ENCODE results near the gene PPIL1.
A peak's percentile ranks its signal among the peaks of the same experiment; 100 is the strongest.

DNA sequence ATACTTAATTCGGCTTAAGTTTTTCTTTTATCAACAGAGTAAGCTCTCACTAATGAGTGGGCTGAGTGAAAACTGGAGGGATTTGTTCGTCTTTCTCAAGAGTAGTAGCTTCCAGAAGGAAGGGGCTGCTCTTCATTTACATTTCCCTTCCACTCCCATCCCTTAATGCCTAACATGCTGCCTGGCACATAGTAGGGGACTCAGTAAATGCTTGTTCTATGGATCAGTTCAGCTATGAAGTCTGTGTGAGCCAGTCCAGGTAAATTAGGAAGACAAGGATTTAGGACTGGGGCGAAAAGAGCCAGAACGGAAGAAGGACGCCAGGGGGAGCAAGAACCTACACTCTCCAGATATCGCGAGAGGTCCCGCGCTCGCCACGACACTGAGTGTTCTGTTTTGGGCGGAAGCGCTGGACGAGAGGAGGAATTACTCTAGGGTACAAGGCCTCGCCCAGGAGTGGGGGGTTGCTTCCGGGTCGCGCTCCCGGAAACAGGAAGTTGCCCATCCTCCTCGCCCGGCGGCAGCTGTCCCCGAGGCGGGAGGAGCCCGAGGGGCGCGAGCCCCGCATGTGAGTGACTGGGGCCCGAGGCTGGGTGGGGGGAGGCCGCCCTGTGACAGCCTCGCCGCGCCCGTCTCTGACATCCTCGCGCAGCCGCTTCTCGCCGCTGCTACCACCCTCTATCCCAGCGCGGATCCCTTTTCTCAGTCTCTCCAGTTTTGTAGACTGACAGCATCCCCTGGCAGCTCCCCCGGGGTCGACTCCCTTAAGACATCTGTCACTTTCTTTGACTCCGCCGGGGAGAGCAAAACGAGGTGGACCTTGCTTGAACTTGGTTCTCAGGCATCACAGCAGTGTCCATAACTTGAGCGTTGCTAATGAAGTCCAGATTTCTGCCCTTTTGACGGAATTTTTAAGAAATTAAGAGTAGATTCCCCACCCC lies 11.1 kb upstream of the PPIL1 start, which contains the start of gene C6orf89:
- TF ChIP-seq, protein P1, sequence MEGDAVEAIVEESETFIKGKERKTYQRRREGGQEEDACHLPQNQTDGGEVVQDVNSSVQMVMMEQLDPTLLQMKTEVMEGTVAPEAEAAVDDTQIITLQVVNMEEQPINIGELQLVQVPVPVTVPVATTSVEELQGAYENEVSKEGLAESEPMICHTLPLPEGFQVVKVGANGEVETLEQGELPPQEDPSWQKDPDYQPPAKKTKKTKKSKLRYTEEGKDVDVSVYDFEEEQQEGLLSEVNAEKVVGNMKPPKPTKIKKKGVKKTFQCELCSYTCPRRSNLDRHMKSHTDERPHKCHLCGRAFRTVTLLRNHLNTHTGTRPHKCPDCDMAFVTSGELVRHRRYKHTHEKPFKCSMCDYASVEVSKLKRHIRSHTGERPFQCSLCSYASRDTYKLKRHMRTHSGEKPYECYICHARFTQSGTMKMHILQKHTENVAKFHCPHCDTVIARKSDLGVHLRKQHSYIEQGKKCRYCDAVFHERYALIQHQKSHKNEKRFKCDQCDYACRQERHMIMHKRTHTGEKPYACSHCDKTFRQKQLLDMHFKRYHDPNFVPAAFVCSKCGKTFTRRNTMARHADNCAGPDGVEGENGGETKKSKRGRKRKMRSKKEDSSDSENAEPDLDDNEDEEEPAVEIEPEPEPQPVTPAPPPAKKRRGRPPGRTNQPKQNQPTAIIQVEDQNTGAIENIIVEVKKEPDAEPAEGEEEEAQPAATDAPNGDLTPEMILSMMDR (IDR thresholded peaks at IDR 0.05; ENCODE audit: poor library complexity) = peak; percentile 92
- no peak for TF ChIP-seq EZH2 (IDR thresholded peaks at IDR 0.05; ENCODE audit: borderline replicate concordance)

All from hepatocyte (in vitro differentiated cells).